Keratinocyte (primary cell): ENCODE results near the gene IL10RA.

Experiments used
- EZH2 ChIP-seq: IDR thresholded peaks from one replicate; pipeline ENCODE4 v1.6.1; 2012; ENCODE audit warnings: inconsistent platforms, mild to moderate bottlenecking, low read length, moderate library complexity
- TF ChIP-seq, protein P1 (sequence below), 3 experiments: IDR thresholded peaks in 1 of 3; conservative IDR thresholded peaks in 1 of 3; optimal IDR thresholded peaks in 1 of 3; 2 replicates in 2 of 3; 3 replicates in 1 of 3; pipeline versions ENCODE3 to v1.5.1; 2011; ENCODE audit warnings: low read length in 3 of 3, mild to moderate bottlenecking in 3 of 3, moderate library complexity in 2 of 3, control low read depth in 1 of 3, inconsistent platforms in 1 of 3; ENCODE audit not compliant: insufficient read depth in 2 of 3; ENCODE audit errors: extremely low read depth in 1 of 3

DNA sequence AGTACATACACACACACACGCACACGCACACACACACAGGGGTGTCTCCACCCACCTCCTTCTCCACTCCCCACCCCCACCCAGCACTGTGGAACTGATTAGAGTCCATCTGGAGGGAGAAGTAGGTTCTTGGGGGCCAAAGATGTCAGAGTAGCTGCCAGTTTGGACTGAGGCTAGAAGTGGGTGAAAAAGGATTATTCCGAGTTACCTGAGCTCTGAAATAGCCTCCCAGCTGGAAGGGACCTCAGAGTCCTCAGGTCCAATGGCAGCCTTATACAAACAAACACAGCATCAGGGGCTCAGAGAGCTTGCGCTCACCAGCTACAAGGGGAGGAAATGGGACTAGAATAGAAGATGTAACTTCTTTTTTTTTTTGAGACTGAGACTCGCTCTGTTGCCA is 20.8 kb downstream of the IL10RA start:
- TF ChIP-seq, protein P1, sequence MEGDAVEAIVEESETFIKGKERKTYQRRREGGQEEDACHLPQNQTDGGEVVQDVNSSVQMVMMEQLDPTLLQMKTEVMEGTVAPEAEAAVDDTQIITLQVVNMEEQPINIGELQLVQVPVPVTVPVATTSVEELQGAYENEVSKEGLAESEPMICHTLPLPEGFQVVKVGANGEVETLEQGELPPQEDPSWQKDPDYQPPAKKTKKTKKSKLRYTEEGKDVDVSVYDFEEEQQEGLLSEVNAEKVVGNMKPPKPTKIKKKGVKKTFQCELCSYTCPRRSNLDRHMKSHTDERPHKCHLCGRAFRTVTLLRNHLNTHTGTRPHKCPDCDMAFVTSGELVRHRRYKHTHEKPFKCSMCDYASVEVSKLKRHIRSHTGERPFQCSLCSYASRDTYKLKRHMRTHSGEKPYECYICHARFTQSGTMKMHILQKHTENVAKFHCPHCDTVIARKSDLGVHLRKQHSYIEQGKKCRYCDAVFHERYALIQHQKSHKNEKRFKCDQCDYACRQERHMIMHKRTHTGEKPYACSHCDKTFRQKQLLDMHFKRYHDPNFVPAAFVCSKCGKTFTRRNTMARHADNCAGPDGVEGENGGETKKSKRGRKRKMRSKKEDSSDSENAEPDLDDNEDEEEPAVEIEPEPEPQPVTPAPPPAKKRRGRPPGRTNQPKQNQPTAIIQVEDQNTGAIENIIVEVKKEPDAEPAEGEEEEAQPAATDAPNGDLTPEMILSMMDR (optimal IDR thresholded peaks at IDR 0.05 in 1 of 3, IDR thresholded peaks at IDR 0.05 in 1 of 3, conservative IDR thresholded peaks at IDR 0.05 in 1 of 3; ENCODE audit: extremely low read depth in 1 of 3, insufficient read depth in 2 of 3, low read length in 3 of 3) = no peak
- TF ChIP-seq EZH2 = no peak
